WTC11 (cell line): Measurements from ENCODE around the gene LAMP1. TPM values are rescaled to one million over a fixed set of nuclear protein-coding genes. Genes with fewer than 3 reads are reported as not detected.
"Not testable (repeated sequence)": the region's sequence is repeated elsewhere in the genome, so short reads cannot be mapped to it uniquely, and the experiment has no call there.

ENCODE experiments used
- ATAC-seq: fragments of 200-7000 bp; cut with Tn5 transposase; 2 replicates; pipeline ENCODE4 v1.10.0; 2021; ENCODE audit warnings: mild to moderate bottlenecking, moderate library complexity
- CTCF ChIA-PET: fragments of 300-600 bp; sonication (Branson Sonifier 250); formaldehyde crosslinking; loops from one replicate; lab custom pipeline; 2021; ENCODE audit warnings: antibody characterized with exemption; lab: Charles Lee
- POLR2A ChIA-PET: fragments of 350-600 bp; sonication (Branson Sonifier 250); formaldehyde crosslinking; loops from one replicate; lab custom pipeline; 2021; ENCODE audit warnings: antibody characterized with exemption; lab: Charles Lee
- DNase-seq: peaks from one replicate; pipeline ENCODE4 v3.0.0; 2021; ENCODE audit warnings: low spot score
- H3K27ac Mint-ChIP-seq: 2 replicates; pipeline ENCODE4 v1.8.0; 2021; ENCODE audit warnings: mixed read lengths
- H3K27me3 Mint-ChIP-seq: 2 replicates; pipeline ENCODE4 v1.8.0; 2021; ENCODE audit warnings: low read depth, mild to moderate bottlenecking, moderate library complexity, mixed read lengths
- H3K36me3 Mint-ChIP-seq: 2 replicates; pipeline ENCODE4 v1.8.0; 2021; ENCODE audit warnings: mixed read lengths
- H3K4me1 Mint-ChIP-seq: 2 replicates; pipeline ENCODE4 v1.8.0; 2022; ENCODE audit warnings: mixed read lengths
- H3K4me3 Mint-ChIP-seq: 2 replicates; pipeline ENCODE4 v1.8.0; 2021; ENCODE audit warnings: mild to moderate bottlenecking, moderate library complexity, mixed read lengths
- H3K9me3 Mint-ChIP-seq: 2 replicates; pipeline ENCODE4 v1.8.0; 2021; ENCODE audit warnings: mixed read lengths
- CREB1 ChIP-seq: sonication (generic); formaldehyde crosslinking; IDR thresholded peaks from 2 replicates; pipeline ENCODE4 v1.8.0; 2023; ENCODE audit warnings: mild to moderate bottlenecking, missing genetic modification reagents
- ELF4 ChIP-seq: sonication (generic); formaldehyde crosslinking; IDR thresholded peaks from 2 replicates; pipeline ENCODE4 v1.8.1; 2022; ENCODE audit warnings: low read depth, mild to moderate bottlenecking, moderate library complexity, missing genetic modification reagents
- FOXK1 ChIP-seq: sonication (generic); formaldehyde crosslinking; IDR thresholded peaks from 2 replicates; pipeline ENCODE4 v1.8.0; 2022; ENCODE audit warnings: mild to moderate bottlenecking, moderate library complexity, missing genetic modification reagents
- IRF2 ChIP-seq: sonication (generic); formaldehyde crosslinking; IDR thresholded peaks from 2 replicates; pipeline ENCODE4 v1.8.0; 2022; ENCODE audit warnings: low read depth, missing genetic modification reagents, borderline replicate concordance
- JUN ChIP-seq: sonication (generic); formaldehyde crosslinking; IDR thresholded peaks from 2 replicates; pipeline ENCODE4 v1.8.0; 2023; ENCODE audit warnings: mild to moderate bottlenecking, missing genetic modification reagents
- MXD4 ChIP-seq: fragments of 250-450 bp; sonication (Bioruptor Pico); IDR thresholded peaks from 2 replicates; pipeline ENCODE4 v1.8.0; 2021; ENCODE audit warnings: mild to moderate bottlenecking, moderate library complexity, borderline replicate concordance
- NFATC4 ChIP-seq: fragments of 250-450 bp; sonication (Bioruptor Pico); IDR thresholded peaks from 2 replicates; pipeline ENCODE4 v1.9.0; 2021; ENCODE audit warnings: mild to moderate bottlenecking
- NR2C2 ChIP-seq: sonication (generic); formaldehyde crosslinking; IDR thresholded peaks from 2 replicates; pipeline ENCODE4 v1.8.0; 2022; ENCODE audit warnings: mild to moderate bottlenecking, missing genetic modification reagents
- SMAD3 ChIP-seq: sonication (generic); formaldehyde crosslinking; IDR thresholded peaks from 2 replicates; pipeline ENCODE4 v1.8.0; 2022; ENCODE audit warnings: missing genetic modification reagents, mild to moderate bottlenecking, borderline replicate concordance
- SMAD4 ChIP-seq: sonication (generic); formaldehyde crosslinking; IDR thresholded peaks from 2 replicates; pipeline ENCODE4 v1.8.0; 2022; ENCODE audit warnings: mild to moderate bottlenecking, missing genetic modification reagents
- SOX15 ChIP-seq: fragments of 250-450 bp; sonication (Bioruptor Pico); IDR thresholded peaks from 2 replicates; pipeline ENCODE4 v1.9.0; 2021; ENCODE audit warnings: mild to moderate bottlenecking
- ZBTB21 ChIP-seq: sonication (generic); formaldehyde crosslinking; IDR thresholded peaks from 2 replicates; pipeline ENCODE4 v1.8.1; 2023; ENCODE audit warnings: mild to moderate bottlenecking, missing genetic modification reagents, borderline replicate concordance
- ZNF219 ChIP-seq: sonication (generic); formaldehyde crosslinking; IDR thresholded peaks from 2 replicates; pipeline ENCODE4 v1.8.0; 2023; ENCODE audit warnings: missing genetic modification reagents, mild to moderate bottlenecking, borderline replicate concordance
- ZNF671 ChIP-seq: fragments of 250-450 bp; sonication (Bioruptor Pico); IDR thresholded peaks from 2 replicates; pipeline ENCODE4 v1.8.0; 2021; ENCODE audit warnings: mild to moderate bottlenecking
- total RNA-seq: library from RNA; stranded (reverse); gene quantifications from 3 replicates; pipeline ENCODE4 v1.2.3, GENCODE V29; 2021
- TF ChIP-seq, protein P1 (sequence below): sonication (generic); formaldehyde crosslinking; IDR thresholded peaks from 2 replicates; pipeline ENCODE4 v1.8.0; 2022; ENCODE audit warnings: mild to moderate bottlenecking, missing genetic modification reagents
- TF ChIP-seq, protein P2 (sequence below): sonication (generic); formaldehyde crosslinking; IDR thresholded peaks from 2 replicates; pipeline ENCODE4 v1.8.0; 2022; ENCODE audit warnings: mild to moderate bottlenecking, missing genetic modification reagents
- TF ChIP-seq, protein P3 (sequence below): sonication (generic); formaldehyde crosslinking; IDR thresholded peaks from 2 replicates; pipeline ENCODE4 v1.8.1; 2022; ENCODE audit warnings: mild to moderate bottlenecking, missing genetic modification reagents, moderate library complexity, borderline replicate concordance
- TF ChIP-seq, protein P4 (sequence below): sonication (generic); formaldehyde crosslinking; IDR thresholded peaks from 2 replicates; pipeline ENCODE4 v1.8.0; 2022; ENCODE audit warnings: mild to moderate bottlenecking, missing genetic modification reagents
- TF ChIP-seq, protein P5 (sequence below): fragments of 250-450 bp; sonication (Bioruptor Pico); IDR thresholded peaks from 2 replicates; pipeline ENCODE4 v1.9.0; 2021; ENCODE audit warnings: mild to moderate bottlenecking, borderline replicate concordance
- TF ChIP-seq, protein P6 (sequence below): fragments of 250-450 bp; sonication (Bioruptor Pico); IDR thresholded peaks from 2 replicates; pipeline ENCODE4 v1.9.0; 2021; ENCODE audit warnings: mild to moderate bottlenecking

Gene LAMP1
- total RNA-seq, 1 experiment from 2014 or later = 150 TPM

DNA sequence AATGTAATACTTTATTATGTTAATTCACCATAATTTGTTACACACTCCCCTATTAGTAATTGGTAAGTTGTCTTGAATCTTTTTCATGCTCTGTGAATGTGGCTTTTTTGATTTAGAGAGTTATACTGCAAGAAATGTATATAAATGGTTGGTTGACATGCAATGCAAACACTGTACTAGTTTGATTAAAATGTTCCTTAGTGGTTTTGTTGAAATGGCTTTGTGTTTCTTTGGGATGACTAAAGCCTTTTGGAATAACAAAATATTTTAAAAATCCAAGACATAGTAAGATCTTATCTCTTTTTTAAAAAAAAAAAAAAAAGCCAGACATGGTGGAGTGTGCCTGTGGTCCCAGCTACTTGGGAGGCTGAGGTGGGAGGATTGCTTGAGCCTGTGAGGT, 10.5 kb downstream of the LAMP1 start (continued):
- TF ChIP-seq, protein P1, sequence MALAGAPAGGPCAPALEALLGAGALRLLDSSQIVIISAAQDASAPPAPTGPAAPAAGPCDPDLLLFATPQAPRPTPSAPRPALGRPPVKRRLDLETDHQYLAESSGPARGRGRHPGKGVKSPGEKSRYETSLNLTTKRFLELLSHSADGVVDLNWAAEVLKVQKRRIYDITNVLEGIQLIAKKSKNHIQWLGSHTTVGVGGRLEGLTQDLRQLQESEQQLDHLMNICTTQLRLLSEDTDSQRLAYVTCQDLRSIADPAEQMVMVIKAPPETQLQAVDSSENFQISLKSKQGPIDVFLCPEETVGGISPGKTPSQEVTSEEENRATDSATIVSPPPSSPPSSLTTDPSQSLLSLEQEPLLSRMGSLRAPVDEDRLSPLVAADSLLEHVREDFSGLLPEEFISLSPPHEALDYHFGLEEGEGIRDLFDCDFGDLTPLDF (CRISPR knock-in tag) = no peak

DNA sequence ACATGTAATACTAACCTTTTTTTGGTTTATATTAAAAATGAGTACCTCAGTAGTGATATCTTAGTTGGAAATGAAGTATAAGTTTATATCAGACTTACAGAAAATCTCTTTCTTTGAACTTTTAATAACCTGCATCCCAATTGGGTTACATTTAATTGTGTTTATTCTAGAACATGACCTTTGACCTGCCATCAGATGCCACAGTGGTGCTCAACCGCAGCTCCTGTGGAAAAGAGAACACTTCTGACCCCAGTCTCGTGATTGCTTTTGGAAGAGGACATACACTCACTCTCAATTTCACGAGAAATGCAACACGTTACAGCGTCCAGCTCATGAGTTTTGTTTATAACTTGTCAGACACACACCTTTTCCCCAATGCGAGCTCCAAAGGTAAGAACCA, 12.4 kb downstream of the LAMP1 start:
- H3K4me3 Mint-ChIP-seq = no peak overlapping the region

DNA sequence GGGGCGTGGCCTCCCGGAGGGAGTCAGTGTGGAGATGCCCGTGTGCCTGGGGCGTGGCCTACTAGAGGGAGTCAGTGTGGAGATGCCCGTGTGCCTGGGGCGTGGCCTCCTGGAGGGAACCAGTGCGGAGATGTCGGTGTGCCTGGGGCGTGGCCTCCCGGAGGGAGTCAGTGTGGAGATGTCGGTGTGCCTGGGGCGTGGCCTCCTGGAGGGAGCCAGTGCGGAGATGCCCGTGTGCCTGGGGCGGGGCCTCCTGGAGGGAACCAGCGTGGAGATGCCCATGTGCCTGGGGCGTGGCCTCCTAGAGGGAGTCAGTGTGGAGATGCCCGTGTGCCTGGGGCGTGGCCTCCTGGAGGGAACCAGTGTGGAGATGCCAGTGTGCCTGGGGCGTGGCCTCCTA, 17.1 kb downstream of the LAMP1 start:
- CTCF ChIA-PET, H3K4me1 Mint-ChIP-seq, H3K9me3 Mint-ChIP-seq, ATAC-seq, H3K27me3 Mint-ChIP-seq, POLR2A ChIA-PET, H3K4me3 Mint-ChIP-seq, H3K27ac Mint-ChIP-seq, DNase-seq: not testable (repeated sequence)
- H3K36me3 Mint-ChIP-seq = peaks cover 30% of the 10 kb centered on the region

More for the DNA sequence above, 12.4 kb downstream of the LAMP1 start:
- Mint-ChIP-seq H3K27ac (no peak overlapping the region), H3K36me3 (peaks cover 33% of the 10 kb centered on the region), H3K4me1 (no peaks in the 10 kb centered on the region), H3K9me3 (no peaks in the 10 kb centered on the region), H3K27me3 (no peaks in the 10 kb centered on the region)
- no peak for DNase-seq
- POLR2A ChIA-PET = no interaction called here
- no peak for TF ChIP-seq CREB1
- TF ChIP-seq NR2C2 (CRISPR knock-in tag) = no peak
- TF ChIP-seq, protein P2, sequence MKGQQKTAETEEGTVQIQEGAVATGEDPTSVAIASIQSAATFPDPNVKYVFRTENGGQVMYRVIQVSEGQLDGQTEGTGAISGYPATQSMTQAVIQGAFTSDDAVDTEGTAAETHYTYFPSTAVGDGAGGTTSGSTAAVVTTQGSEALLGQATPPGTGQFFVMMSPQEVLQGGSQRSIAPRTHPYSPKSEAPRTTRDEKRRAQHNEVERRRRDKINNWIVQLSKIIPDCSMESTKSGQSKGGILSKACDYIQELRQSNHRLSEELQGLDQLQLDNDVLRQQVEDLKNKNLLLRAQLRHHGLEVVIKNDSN = no peak
- TF ChIP-seq MXD4 (CRISPR knock-in tag) = no peak
- TF ChIP-seq, protein P3, sequence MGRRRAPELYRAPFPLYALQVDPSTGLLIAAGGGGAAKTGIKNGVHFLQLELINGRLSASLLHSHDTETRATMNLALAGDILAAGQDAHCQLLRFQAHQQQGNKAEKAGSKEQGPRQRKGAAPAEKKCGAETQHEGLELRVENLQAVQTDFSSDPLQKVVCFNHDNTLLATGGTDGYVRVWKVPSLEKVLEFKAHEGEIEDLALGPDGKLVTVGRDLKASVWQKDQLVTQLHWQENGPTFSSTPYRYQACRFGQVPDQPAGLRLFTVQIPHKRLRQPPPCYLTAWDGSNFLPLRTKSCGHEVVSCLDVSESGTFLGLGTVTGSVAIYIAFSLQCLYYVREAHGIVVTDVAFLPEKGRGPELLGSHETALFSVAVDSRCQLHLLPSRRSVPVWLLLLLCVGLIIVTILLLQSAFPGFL (CRISPR knock-in tag) = no peak
- TF ChIP-seq, protein P4, sequence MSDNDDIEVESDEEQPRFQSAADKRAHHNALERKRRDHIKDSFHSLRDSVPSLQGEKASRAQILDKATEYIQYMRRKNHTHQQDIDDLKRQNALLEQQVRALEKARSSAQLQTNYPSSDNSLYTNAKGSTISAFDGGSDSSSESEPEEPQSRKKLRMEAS (CRISPR knock-in tag) = no peak
- no peak for TF ChIP-seq IRF2
- no peak for TF ChIP-seq ZNF219 (CRISPR knock-in tag)
- TF ChIP-seq NFATC4 (CRISPR knock-in tag) = no peak
- no peak for TF ChIP-seq SOX15
- no peak for TF ChIP-seq SMAD4 (CRISPR knock-in tag)
- no peak for TF ChIP-seq FOXK1 (CRISPR knock-in tag)
- TF ChIP-seq SMAD3 (CRISPR knock-in tag) = no peak
- TF ChIP-seq ZNF671 = no peak
- no peak for TF ChIP-seq JUN (CRISPR knock-in tag)
- TF ChIP-seq ZBTB21 (CRISPR knock-in tag) = no peak
- TF ChIP-seq, protein P5, sequence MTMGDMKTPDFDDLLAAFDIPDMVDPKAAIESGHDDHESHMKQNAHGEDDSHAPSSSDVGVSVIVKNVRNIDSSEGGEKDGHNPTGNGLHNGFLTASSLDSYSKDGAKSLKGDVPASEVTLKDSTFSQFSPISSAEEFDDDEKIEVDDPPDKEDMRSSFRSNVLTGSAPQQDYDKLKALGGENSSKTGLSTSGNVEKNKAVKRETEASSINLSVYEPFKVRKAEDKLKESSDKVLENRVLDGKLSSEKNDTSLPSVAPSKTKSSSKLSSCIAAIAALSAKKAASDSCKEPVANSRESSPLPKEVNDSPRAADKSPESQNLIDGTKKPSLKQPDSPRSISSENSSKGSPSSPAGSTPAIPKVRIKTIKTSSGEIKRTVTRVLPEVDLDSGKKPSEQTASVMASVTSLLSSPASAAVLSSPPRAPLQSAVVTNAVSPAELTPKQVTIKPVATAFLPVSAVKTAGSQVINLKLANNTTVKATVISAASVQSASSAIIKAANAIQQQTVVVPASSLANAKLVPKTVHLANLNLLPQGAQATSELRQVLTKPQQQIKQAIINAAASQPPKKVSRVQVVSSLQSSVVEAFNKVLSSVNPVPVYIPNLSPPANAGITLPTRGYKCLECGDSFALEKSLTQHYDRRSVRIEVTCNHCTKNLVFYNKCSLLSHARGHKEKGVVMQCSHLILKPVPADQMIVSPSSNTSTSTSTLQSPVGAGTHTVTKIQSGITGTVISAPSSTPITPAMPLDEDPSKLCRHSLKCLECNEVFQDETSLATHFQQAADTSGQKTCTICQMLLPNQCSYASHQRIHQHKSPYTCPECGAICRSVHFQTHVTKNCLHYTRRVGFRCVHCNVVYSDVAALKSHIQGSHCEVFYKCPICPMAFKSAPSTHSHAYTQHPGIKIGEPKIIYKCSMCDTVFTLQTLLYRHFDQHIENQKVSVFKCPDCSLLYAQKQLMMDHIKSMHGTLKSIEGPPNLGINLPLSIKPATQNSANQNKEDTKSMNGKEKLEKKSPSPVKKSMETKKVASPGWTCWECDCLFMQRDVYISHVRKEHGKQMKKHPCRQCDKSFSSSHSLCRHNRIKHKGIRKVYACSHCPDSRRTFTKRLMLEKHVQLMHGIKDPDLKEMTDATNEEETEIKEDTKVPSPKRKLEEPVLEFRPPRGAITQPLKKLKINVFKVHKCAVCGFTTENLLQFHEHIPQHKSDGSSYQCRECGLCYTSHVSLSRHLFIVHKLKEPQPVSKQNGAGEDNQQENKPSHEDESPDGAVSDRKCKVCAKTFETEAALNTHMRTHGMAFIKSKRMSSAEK (CRISPR knock-in tag) = no peak
- TF ChIP-seq ELF4 = no peak
- TF ChIP-seq, protein P6, sequence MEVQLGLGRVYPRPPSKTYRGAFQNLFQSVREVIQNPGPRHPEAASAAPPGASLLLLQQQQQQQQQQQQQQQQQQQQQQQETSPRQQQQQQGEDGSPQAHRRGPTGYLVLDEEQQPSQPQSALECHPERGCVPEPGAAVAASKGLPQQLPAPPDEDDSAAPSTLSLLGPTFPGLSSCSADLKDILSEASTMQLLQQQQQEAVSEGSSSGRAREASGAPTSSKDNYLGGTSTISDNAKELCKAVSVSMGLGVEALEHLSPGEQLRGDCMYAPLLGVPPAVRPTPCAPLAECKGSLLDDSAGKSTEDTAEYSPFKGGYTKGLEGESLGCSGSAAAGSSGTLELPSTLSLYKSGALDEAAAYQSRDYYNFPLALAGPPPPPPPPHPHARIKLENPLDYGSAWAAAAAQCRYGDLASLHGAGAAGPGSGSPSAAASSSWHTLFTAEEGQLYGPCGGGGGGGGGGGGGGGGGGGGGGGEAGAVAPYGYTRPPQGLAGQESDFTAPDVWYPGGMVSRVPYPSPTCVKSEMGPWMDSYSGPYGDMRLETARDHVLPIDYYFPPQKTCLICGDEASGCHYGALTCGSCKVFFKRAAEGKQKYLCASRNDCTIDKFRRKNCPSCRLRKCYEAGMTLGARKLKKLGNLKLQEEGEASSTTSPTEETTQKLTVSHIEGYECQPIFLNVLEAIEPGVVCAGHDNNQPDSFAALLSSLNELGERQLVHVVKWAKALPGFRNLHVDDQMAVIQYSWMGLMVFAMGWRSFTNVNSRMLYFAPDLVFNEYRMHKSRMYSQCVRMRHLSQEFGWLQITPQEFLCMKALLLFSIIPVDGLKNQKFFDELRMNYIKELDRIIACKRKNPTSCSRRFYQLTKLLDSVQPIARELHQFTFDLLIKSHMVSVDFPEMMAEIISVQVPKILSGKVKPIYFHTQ = no peak
- no peak for ATAC-seq
- CTCF ChIA-PET = no interaction called here

DNA sequence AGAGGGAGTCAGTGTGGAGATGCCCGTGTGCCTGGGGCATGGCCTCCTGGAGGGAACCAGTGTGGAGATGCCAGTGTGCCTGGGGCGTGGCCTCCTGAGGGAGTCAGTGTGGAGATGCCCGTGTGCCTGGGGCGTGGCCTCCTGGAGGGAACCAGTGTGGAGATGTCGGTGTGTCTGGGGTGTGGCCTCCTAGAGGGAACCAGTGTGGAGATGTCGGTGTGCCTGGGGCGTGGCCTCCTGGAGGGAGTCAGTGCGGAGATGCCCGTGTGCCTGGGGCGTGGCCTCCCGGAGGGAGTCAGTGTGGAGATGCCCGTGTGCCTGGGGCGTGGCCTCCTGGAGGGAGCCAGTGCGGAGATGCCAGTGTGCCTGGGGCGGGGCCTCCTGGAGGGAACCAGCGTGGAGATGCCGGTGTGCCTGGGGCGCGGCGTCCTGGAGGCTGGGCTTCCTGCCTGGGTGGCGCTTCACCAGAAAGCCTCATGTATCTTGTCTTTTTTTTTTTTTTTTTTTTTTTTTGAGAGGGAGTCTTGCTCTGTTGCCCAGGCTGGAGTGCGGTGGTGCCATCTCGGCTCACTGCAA, 17.9 kb downstream of the LAMP1 start:
- H3K4me3 Mint-ChIP-seq, DNase-seq, H3K27me3 Mint-ChIP-seq, POLR2A ChIA-PET, ATAC-seq, H3K27ac Mint-ChIP-seq, CTCF ChIA-PET, H3K4me1 Mint-ChIP-seq, H3K9me3 Mint-ChIP-seq: not testable (repeated sequence)
- peaks cover 30% of the 10 kb centered on the region for H3K36me3 Mint-ChIP-seq
